HG03066 (cell line): ENCODE results near the gene CPN2.

ENCODE experiments used
- ATAC-seq: cut with Tn5 transposase; IDR thresholded peaks from one replicate; pipeline ENCODE4 v1.9.1; 2021; ENCODE audit warnings: low read depth; ENCODE audit not compliant: unreplicated experiment

CPN2 gene, protein sequence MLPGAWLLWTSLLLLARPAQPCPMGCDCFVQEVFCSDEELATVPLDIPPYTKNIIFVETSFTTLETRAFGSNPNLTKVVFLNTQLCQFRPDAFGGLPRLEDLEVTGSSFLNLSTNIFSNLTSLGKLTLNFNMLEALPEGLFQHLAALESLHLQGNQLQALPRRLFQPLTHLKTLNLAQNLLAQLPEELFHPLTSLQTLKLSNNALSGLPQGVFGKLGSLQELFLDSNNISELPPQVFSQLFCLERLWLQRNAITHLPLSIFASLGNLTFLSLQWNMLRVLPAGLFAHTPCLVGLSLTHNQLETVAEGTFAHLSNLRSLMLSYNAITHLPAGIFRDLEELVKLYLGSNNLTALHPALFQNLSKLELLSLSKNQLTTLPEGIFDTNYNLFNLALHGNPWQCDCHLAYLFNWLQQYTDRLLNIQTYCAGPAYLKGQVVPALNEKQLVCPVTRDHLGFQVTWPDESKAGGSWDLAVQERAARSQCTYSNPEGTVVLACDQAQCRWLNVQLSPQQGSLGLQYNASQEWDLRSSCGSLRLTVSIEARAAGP

DNA sequence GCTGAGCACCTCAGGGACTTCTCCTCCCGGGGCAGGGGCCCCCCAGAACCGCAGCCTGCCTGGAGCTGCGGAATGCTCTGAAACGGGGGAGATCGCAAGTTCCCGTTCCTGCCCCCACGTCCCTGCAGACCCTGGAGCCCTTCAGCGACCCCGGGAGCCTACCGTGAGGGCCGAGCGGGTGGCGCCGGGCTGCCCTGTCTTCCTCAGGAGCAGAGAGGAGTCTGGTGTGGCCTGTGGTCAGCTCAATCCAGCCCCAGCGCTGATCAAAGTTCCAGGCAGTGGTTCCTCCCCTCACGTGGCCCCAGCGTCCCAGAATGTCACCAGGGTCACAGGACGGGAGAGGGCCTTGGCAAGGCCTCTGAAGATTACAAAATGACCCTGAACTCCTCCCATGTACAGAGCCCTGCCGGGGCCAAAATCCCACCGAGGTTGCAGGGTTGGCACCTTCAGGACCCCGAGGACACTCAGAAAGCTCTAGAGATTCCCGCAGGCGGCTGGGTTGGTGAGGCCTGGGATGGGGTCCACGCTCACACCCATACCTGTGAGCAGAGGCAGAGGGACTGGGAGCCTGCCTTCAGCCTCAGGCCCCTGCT lies at the start of gene CPN2:
Gene CPN2, minus strand, starts transcription at position 249 of the 593 bp plus-strand sequence. CDS start 8,626 bp downstream, outside the sequence.
- no peak for ATAC-seq

DNA sequence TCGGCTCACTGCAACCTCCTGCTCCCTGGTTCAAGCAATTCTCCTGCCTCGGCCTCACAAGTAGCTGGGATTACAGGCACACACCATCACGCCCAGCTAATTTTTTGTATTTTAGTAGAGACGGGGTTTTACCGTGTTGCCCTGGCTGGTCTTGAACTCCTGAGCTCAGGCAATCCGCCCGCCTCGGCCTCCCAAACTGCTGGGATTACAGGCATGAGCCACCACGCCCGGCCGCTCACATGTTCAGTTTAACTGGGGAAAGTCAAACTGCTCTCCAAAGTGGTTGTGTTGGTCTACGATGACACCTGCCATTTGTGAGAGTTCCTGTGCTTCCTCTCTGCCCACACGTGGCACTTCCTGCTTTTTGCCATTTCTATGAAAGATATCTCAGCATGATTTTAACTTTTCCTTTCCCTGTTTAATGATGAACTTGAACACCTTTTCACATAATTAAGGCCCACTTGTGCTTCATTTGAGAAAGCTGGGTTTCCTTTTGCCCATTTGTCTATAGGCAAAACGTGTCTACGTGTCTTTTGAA lies 48.8 kb upstream of the CPN2 start:
- ATAC-seq = no peak

DNA sequence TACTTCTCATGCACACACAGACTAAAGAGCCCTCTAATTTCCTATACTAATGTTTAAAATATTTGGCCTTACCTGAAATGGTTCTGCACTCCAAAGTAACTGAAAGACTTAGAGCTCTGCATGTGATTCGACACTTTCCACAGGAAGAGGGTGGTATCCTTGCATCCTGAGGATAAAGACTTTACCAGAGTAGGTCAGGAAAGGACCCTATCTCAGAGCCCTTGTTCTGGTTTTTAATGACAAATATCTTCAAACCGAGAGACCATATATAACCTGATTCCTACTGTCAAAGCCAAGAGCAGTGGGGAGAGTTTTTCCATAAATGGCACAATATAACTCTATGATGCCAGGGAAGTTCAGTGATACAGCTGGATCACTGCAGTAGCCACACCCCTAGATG lies 48.0 kb upstream of the CPN2 start, which contains the start of gene GP5:
Gene GP5, minus strand, starts transcription at position 101 of the 400 bp plus-strand sequence. CDS start 984 bp downstream, outside the sequence.
- no peak for ATAC-seq

DNA sequence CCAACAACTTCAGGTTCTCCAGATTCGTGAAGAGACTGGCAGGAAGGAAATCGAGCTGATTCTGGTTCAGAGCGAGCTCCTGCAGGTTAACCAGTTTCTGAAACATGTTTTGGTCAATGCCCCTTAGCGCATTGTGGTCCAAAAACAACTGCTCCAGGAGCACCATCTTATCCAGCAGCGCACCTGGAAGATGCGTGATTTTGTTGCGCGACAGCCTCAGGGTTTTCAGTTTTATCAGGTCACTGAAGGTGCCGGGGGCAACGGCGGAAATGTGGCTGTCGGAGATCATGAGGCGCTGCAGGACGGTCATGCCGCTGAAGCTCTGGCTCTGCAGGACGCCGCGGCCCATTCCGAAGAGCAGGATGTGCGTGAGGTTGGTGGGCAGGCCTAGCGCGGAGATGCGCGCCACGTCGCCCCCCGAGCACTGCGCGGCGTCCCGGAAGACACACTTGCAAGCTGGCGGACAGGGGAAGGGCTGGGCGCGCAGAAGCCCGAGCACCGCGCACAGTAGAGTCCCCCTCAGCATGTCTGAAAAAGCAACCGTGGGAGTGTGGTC lies 46.7 kb upstream of the CPN2 start:
- no peak for ATAC-seq

DNA sequence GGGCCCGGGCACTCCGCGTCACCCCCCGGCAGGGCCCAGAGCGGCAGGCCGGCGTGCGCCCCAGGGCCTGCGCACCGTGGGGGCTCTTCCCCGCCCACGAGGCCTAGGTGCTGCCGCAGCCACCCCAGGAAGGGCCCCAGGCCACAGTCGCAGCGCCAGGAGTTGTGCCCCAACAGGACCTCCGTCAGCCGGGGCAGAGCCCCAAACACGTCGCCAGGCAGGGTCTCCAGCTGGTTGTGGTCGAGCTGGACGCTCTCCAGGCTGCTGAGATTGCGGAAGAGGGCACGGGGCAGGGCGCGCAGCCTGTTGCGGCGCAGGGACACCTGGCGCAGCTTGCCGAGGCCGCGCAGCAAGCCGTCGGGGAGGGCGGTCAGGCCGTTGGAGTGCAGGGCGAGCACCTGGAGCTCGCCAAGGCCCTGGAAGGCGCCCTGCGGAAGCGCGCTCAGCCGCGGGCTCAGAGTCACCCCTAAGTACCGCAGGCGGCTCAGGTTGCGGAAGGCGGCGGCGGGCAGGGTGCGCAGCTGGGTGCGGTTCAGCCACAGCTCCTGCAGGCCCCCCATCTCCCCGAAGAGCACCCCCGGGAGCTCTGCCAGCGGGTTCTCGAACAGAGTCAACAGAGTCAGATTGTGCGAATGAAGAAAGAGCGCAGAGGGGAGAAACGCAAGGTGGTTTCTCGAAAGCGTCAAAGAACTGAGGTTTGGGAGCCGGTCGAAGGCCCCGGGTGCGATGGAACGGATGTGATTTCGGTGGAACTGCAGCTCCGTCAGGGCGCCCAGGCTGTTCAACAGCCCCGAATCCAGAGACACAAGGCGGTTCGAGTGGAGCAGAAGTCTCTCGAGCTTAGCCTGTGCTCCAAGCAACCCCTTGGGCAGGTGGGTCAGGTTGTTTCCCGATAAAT lies 46.0 kb upstream of the CPN2 start:
- ATAC-seq = no peak

DNA sequence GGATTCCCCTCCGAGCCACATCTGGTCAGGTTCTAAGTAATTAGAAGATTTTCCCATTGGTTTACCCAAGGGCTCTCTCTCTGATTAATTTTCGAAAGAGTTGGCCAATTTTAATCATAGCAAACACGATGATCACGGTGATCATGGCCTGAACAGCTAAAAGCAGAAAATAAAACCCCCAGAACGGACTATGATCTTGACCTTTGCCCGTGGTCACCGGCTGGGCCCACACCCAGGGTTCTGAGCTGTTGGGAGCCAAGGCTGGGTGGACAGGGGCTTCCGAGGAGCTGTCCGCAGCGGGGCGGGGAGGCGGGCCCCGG lies 45.4 kb upstream of the CPN2 start:
- no peak for ATAC-seq

DNA sequence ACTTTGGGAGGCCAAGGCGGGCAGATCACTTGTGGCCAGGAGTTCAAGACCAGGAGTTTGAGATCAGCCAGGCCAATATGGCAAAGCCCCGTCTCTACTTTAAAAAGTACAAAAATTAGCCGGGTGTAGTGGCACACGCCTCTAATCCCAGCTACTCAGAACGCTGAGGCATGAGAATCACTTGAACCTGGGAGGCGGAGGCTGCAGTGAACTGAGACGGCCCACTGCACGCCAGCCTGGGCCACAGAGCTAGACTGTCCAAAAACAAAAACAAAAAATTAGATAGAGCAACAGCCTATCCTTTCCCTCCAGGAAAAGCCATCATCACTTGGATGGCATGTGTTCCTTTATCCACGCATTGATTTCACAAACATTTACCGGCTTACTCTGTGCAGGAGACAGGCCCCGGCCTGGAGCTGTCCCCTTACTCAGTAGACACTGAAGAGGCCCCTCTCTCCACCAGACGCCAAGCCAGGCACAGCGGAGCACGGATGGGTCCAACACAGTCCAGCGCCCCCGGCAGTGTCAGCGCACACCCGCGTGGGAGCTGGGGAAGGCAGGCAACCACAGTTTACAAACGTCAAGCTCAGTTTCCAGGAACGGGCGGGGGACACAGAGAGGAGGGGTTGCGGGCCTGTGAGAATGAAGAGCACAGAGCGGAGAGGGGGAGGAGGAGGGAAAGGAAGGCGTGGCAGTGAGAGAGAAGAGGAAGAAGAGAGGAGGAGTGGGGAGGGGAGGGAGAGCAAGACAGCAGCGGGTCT lies 44.8 kb upstream of the CPN2 start:
- no peak for ATAC-seq

DNA sequence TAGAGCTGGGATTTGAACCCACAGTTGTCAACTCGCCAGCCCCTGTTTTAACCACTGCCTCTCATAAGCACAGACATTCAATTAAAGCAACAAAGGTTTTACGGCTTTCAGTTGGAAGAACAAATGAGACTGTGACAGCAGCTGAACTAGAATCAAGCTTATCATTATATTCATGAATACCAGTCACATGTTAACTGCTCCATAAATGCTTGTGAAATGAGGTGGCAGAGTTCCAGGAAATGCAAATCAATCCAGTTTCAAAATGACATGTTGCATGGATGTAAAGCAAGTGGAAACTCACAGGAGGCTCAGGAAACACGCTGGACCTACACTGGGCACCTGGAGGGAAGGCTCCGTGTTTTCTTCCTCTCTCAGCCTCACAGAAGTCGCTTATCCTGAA lies 44.1 kb upstream of the CPN2 start:
- no peak for ATAC-seq

DNA sequence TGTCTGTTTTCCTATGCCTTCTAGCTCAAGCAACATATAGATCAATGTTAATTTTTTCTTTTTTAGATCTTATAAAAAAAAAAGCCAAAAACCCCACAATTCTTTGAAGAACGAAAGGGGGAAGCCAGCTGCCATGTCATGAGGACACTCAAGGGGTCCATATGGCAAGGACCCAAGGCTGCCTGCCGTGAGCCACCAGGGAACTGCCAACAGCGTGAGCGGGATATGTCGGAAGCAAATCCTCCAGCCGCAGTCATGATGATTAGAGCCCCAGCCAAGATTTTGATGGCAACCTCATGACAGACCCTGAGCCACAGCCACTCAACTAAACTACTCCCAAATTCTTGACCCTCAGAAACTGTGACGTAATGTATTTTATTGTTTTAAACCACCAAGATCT lies 41.4 kb upstream of the CPN2 start:
- no peak for ATAC-seq

DNA sequence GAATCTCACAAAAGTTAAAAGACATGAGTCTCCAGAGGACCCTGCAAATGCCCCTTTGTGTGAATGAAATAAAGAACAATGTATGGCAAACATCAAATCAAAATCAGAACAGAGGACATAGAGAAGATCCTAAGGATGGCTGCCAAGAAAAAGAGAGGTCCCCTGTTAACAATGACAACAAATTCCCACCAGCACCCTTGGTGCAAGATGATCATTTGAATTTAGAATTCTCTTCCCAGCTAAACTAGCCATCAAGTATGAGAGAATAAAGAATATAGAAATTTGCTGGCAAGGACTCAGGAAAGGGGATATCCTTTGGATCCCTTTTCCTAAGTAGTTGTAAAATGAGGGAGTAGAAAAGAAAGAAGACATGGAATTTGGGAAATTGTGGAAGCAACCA lies 39.7 kb upstream of the CPN2 start:
- ATAC-seq = no peak

DNA sequence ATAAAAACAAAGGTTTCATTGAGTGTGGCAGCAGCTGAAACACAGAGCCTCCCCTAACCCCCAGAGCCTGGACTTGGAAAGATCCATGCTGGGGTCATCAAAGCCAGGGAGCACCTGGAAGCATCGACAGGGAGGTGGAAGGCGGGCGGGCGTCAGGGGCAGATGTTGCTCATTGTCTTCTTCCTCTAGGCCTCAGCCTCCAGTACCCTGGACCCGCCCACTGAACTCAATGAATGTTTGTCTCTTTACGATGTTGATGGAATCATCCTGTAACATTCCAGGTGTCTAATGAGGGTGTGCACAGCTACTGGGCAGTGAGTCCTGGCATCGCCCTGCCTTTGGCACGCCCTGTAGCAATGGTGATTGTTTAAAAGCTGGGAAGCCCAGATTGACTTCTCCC lies 38.1 kb upstream of the CPN2 start:
- no peak for ATAC-seq

DNA sequence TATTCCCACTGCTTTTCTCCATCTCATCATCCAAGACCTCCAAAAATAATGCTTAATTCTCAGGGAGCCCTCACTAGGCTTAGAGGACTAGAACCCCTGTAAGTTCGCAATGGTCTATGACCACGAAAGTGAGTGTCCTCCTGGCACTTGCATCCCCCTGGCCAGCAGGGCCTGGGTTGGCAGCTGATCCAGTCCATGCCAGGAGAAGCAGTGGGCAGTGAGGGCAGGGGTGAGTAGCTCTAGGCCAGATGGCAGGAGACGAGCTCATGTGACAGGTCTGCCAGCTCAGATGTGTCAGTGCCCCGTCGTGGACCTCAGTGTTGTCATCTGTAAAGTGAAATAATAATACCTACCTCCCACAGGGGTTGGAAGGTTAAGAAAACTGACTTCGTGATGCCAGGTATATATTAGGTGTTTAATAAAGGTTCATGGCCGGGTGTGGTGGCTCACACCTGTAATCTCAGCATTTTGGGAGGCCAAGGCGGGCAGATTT lies 36.8 kb upstream of the CPN2 start:
- ATAC-seq = no peak

DNA sequence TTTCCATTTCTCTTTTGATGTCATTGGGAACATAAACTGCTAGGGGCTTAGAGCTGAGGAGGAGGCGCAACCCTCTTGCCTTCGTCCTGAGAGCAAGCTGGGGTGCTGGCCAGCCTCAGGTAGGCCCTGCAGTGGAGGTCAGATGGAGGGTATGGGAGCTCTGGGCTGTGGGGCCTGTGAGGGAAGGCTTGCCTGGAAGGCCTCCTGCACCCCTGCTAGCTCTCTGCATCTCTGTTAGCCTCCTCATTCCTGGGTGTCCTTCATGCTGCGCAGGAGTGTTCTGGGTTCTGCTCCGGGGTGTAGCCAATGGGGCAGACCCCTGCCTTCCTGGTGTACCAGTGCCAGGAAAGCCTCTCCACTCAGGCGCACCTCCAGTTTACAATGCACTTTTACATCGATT lies 36.1 kb upstream of the CPN2 start:
- no peak for ATAC-seq

DNA sequence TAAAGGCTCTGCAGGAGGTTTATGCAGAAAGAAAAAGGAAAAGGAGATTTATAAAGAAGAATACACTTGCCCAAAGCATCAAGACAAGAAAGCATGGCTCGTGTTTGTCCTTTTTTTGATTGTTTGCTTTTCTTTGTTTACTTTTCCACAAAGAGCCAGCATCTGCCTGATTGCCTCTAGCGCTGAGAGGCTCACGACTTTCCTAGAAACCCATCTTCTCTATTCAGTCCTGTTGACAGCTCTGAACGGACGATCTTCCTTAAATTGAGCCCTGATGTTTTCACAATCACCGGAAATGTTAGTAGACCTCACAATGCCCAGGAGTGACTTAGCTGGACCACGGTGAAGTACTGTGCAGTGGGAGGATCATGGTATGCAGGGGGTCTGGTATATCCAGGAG lies 35.5 kb upstream of the CPN2 start:
- no peak for ATAC-seq

DNA sequence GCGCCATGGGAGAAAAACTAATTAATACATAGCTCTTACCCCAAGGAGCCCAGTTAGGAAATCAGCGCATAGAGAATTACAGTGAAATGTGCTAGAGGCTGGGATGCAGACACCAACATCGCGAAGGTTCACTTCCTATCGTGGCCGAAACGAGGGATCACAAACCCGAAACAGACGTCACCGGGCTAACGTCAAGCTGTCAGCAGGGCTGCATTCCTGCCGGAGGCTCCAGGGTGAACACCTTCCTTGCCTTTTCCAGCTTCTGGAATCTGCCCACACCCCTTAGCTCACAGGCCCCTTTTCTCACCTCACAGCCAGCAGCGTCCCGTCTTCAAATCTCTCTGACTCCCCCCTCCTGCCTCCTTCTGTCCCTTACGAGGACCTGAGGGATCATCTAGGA lies 34.9 kb upstream of the CPN2 start:
- no peak for ATAC-seq

DNA sequence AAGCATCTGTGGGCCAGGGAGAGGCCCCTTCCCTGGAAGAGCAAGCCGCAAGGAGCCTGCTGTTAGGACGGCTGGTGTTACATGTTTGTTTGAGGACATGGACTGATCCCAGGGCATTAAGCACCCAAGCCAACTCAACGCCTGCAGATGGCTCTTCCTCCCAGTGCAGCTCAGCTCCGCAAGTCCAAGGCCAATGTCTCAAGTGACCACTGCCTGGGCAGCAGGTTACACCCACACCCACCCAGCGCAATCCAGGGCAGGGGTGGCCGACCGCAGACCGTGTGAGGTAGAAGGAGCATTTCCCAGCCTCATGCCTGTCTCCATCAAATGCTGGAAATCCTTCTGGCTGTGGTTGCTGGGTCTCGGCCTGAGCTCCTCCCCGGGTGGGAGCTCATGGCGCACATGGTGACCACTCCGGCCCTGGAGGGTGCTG lies 33.5 kb upstream of the CPN2 start:
- ATAC-seq = no peak

DNA sequence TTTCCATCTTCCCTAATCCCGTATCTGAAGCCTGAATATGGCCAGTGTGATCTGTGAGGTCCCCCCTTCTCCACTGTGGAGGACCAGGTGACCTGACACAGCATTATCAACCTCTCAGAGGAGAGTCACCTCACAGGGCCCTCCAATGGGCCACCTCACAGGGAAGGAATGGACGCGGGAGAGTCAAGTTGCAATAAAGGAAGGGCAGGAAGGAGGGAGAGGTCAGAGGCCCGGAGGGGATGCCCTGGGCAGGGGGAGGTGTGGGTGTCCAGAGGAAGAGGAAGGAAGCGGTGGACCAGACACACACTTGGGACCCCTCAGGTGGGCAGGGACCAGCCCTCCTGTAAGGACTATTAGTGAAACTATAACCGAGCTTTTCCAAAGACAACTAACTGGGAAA lies 33.0 kb upstream of the CPN2 start:
- no peak for ATAC-seq

DNA sequence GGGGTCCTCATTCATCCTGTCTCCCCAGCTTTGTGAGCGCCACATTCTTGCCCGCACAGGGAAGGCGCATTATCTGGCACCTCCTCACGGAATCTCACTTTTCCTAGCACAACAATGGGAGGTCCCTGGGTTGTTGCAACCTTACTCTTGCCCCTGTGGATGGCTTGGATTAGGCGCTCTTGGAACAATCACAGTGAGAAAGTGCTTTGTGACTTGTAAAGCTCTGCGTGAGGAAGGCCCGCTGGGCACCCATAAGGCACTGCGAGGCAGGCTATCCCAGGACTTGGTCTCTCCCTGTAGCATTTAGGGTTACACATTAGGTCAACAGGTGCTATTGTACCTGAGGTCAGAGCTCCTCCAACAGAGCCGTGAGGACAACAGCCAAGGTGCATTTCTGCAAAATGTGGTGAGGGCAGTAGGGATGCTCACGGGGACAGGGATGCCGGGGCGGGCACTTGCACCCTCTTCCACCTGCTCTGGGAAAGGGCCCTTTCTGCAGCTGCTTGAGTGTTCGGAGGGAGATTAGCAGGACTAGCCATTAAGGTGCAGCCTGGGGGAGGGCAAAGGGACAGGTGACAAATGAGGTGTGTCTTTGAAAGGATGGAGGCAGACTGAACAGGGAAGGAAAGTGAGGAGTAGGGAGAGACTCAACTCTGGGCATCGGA lies 32.3 kb upstream of the CPN2 start:
- no peak for ATAC-seq

DNA sequence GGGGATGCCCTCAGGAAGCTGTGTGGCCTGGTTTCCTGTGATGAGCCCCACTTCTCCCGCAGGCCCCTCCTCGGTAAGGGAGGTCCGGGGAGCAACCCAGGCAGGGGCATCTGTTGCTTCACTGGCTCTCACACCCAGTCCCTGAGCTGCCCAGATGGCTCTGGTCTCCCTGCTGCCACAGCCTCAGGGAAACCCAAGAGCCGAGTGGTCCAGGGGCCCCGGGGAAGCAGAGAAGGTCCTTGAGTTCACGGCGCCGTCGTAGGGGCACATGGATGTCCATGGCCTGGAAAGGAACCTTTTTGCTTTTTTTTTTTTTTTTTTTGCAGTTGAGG lies 31.7 kb upstream of the CPN2 start:
- ATAC-seq = no peak
